Germinal center (tissue), 1 donor: ENCODE data around the gene CYP2R1.

Source experiments
- DNase-seq: peaks from one replicate; pipeline ENCODE4 v3.0.0; 2012; ENCODE audit warnings: mixed read lengths, low spot score

Gene CYP2R1, protein sequence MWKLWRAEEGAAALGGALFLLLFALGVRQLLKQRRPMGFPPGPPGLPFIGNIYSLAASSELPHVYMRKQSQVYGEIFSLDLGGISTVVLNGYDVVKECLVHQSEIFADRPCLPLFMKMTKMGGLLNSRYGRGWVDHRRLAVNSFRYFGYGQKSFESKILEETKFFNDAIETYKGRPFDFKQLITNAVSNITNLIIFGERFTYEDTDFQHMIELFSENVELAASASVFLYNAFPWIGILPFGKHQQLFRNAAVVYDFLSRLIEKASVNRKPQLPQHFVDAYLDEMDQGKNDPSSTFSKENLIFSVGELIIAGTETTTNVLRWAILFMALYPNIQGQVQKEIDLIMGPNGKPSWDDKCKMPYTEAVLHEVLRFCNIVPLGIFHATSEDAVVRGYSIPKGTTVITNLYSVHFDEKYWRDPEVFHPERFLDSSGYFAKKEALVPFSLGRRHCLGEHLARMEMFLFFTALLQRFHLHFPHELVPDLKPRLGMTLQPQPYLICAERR

GRCh38 chr11:14892036-14892556 is at the start of gene CYP2R1:
TSS of gene CYP2R1 (minus strand) at chr11:14892231. CDS start at chr11:14892205, 26 bp downstream.
- peak; percentile 98 for DNase-seq

- DNase-seq: no peak
Measured at GRCh38 chr11:14938936-14939335, 46.9 kb upstream of the CYP2R1 start.

DNA sequence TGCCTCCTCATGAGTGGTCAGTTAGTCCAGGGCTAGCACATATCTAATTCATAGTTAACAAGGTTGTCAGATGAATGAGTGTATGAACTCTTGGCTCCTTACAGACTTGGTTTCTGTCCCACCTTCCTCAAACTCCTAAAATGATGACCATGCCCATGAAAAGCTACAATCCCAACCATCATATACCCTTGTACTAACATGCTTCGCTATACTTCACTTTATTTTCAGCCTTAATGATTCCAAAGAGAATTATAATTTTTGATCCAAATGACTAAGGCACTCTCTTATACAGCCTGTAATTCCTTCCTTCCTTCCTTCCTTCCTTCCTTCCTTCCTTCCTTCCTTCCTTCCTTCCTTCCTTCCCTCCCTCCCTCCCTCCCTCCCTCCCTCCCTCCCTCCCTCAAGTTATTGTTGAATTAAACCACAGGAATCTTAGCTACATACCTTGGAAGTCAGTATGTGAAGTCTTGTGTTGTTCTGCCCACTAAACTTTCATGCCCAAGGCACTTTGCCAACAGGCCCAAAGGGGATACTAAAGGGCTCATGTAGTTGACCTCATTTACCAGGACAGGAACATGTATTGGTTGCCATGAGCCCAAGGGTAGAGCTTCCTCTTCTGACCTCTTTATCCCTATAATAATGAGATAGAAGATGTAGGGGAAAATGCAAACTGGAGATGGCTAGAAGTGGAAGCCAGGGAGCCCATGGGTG is 42.8 kb upstream of the CYP2R1 start:
- no peak for DNase-seq

GRCh38 chr11:14932447-14932846 is 40.4 kb upstream of the CYP2R1 start:
- DNase-seq: no peak

DNA sequence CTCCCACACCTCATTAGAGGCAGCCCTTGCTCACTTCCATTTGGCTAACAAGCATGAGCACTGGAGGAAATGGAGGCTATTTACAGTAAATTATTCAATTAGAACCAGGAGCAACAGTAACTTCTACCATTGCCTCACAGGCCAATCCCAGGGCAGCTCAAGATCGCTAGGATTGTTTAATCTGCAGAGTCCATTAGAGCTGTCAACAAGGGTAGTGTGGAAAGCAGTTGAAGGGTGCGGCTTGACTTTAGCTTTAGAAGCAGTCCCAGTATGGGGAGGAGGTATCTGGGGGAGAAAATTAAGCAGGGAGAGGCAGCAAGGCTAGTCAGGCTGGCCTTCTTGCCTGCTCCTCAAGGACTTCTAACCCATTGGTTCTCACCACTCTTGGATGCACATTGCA is 38.3 kb upstream of the CYP2R1 start:
- DNase-seq: no peak

- no peak for DNase-seq
Measured at GRCh38 chr11:14927146-14927545, 35.1 kb upstream of the CYP2R1 start.

DNA sequence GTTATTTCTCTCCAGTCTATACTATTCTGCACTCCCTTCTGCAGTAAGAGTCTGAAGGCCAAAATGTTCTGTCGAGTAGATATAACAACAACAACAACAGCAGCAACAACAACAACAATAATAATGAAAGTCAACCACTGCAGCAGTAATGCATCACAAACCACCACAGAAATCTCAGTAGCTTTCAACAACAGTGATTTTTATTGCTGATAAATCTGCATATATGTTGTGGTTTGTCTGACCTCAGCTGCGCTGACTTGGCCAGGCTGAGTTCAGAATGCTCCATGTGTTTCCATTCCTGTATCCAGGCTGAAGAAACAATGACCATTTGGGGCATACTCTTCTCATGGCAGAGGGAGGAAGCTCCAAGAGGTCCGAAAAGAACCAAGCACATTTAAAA is 32.3 kb upstream of the CYP2R1 start:
- DNase-seq: no peak

DNA sequence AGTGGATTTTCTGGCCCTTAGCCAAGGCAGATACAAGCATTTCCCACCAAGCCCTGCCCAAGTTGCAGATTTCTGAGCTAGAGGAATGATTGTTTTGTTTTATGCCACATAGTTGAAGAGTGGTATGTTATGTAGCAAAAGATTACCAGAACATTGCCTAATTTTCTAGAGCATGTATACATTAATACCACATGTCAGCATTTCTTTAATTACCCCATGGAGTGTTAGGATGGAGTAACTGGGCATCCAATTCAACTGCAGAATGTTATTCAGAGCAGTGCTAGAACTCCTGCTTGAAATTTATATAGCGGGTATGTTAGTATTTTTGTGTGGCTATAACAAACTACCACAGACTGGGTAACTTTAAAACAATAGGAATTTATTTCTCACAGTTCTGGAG is 24.4 kb upstream of the CYP2R1 start:
- no peak for DNase-seq

- no peak for DNase-seq
Measured at GRCh38 chr11:14914536-14914935, 22.5 kb upstream of the CYP2R1 start.

DNA sequence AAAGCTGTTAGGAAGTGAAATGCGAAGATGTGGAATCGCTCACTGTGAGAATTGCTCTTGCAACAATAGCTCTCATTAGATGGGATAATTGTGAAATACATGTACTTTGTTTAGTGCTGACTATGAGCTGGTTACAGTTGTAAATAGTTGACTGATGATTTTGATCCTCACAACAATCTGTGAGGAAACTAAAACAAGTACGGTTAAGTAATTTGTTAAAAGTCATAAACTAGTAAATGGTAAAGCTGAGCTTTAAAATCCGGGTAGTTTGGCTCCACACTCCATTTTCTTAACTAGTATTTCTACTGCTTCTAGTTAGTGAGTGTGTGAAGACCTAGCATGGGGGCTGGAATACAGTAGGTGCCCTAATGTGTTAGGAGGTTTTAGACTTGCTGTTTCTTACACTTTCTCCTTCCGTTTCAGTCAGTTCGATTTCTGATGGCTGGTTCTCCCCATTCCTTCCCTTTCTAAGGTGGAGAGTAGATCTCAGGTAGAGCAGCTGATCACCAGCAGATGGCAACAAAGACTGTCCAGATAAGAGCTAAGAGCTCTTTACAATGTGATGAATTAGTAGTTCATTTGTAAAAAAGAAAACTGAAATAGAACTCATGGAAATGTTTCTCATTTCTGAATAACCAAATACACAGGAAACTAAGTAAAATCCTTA is 16.3 kb upstream of the CYP2R1 start:
- DNase-seq: peak; percentile 23

- peak; percentile 37 for DNase-seq
Measured at GRCh38 chr11:14907411-14908213, 15.6 kb upstream of the CYP2R1 start.

GRCh38 chr11:14906993-14907392 is 15.0 kb upstream of the CYP2R1 start:
- no peak for DNase-seq

- peak; percentile 10 for DNase-seq
Measured at GRCh38 chr11:14906578-14906977, 14.5 kb upstream of the CYP2R1 start.

- peak; percentile 90 for DNase-seq
Measured at GRCh38 chr11:14905104-14906033, 13.3 kb upstream of the CYP2R1 start.

GRCh38 chr11:14904745-14905103 is 12.7 kb upstream of the CYP2R1 start:
- peak; percentile 81 for DNase-seq

DNA sequence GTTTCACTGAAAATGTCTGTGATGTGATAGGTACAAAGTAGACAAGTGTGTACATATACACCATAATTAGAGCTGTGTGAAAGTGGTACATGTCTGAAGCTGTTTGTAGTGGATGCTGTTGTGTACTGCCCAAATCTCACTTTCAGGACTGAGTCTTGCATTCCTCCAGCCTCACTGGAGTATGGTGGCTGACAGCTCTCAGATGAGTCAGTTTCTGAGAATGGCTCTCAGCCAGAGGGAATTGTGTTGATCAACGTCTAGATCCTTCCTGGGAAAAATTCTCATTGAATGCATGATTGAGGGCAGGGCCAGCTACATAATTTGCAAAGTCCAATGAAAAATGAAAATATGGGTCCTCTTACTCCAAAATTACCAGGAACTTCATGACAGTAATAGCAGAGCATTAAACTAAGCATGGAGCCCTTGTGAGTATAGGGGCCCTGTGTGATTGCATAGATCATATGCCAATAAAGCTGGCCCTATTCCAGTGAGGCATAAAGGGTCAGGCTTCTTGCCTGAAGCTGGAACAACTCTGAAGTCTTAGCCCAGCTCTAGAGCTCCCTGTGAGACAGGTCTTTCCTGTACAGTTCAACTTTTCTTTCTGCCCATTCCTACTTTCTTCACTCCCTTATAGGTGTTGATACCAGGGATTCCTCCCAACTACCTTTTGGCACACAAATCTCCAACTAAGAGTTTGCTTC is 10.8 kb upstream of the CYP2R1 start:
- no peak for DNase-seq

DNA sequence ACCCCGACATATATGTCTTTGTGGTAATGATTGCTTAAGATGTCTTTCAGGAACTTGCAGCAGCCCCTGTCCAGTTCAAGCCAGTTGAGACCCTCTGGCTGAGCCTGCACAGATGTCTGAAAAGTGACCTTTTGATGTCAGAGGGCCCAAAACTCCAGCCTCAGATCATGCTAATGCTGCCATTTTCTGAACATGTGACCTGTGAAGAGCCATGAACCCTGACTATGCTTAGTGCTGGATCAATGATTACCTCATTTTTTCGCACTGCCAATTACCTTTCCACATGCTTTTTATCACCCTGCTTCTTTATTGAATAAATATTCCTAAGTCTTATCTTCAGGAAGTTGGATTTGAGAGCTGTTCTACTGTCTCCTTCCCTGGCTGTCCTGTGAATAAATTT is 6.9 kb upstream of the CYP2R1 start:
- DNase-seq: no peak

DNA sequence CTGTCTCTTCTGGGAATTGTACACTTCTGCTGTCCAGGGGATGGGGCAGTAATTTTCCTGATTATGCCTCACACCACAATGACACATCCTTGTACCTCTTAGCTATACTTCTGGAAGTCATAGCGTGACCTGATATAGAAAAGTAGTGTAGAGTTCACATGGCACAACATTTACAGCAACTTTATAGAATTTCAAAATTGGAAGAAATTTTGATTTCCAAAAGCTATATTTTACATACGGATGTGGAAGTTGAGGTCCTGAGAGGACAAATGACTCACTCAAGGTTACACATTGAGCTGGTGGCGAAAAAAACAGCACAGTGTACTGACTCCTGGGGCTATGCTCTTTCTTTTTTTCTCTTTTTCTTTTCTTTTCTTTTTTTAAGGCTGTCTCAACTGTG is 6.3 kb upstream of the CYP2R1 start:
- no peak for DNase-seq

DNA sequence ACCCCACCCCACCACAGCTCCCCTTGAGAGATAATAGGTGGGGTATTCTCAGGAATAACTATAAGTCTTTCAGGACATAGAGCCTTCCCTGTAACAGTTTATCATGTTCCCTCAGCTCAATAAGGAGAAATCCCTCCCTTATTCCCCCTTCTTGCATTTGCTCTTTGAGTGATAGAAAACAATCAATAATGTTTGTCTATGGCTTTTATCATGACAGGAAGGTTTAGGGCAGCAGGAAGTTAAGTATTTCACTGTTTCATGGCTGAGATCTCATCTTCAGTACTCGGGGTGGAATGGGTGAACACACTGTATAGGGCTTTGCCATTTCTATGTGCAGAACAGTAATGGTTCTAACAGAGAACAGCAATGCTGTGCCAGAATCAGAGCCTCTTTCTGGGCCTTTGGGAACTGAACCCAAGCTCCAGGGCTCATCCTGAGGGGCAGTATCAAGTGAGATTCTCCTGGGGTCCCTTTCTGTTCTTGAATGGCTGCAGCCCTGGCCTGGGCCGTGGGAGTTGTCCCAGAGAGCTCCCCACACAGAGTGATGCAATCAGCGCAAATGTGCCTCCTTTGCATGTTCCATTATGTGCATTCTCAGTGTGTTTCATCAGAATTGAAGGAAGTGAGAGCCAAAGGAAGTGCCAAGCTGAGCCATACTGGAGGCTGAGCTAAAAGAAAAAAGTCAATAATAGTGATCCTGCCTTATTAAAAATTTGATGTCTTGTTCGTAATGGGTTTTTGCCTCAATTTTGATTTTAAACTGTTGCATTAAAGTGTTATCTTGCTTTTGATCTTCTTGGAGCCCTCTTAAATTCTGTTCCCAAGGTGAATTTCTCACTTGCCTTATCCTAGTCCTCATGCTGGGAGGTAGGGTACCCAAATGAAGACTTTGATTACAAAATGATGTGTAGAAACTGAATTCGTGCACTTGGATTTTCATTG is 2.9 kb upstream of the CYP2R1 start:
- no peak for DNase-seq
